Gastroesophageal sphincter (tissue), 3 donors: ENCODE results near the gene SENP5.

Source experiments
- CTCF ChIP-seq, 4 experiments: fragments of 200-600 bp in 2 of 4; fragments of 450-650 bp in 2 of 4; sonication (generic) in 1 of 4; IDR thresholded peaks; one replicate each; pipeline ENCODE4 v1.5.1; 2017 to 2019; ENCODE audit warnings: antibody characterized with exemption in 4 of 4, mild to moderate bottlenecking in 2 of 4, moderate library complexity in 2 of 4
- EP300 ChIP-seq: sonication (generic); formaldehyde crosslinking; IDR thresholded peaks from one replicate; pipeline ENCODE4 v1.6.1; 2017; ENCODE audit warnings: antibody characterized with exemption, mild to moderate bottlenecking
- POLR2A ChIP-seq, 2 donors: fragments of 450-650 bp; IDR thresholded peaks; one replicate each; pipeline ENCODE4 v1.6.1; 2017; ENCODE audit warnings: antibody characterized with exemption in 2 of 2, mild to moderate bottlenecking in 2 of 2, moderate library complexity in 1 of 2
- POLR2AphosphoS5 ChIP-seq: sonication (generic); formaldehyde crosslinking; IDR thresholded peaks from one replicate; pipeline ENCODE4 v1.6.1; 2017; ENCODE audit warnings: antibody characterized with exemption

DNA sequence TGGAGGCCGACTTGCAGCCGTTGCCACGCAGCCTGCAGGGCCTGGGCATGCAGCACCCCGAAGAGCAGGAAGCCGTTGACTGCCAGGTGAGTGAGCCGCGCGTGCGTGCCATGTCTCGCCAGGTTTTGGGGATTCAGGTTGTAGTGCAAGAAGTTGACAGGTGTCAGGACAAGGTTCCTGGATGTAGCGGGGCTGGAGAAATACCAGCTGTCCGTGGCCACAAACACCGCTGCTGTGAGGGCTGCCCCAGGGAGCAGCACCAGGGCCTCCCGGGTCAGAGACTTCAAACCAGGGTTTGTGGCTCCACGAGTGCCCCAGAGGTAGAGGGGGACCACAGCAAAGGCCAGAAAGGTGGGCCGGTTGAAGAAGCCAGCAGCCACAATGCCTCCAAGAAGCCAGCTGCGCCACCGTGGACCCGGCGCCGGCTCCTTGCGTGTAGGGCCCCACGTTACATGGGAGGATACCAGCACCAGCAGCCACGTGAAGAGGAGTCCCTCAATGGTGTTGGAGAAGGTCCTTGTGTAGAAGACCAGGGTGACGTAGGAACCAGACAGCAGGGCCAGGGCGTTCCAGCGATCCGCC lies 80.2 kb downstream of the SENP5 start:
- no peak for TF ChIP-seq CTCF (IDR thresholded peaks at IDR 0.05)
- no peak for TF ChIP-seq POLR2A (IDR thresholded peaks at IDR 0.05)
- TF ChIP-seq POLR2AphosphoS5: no peak
- no peak for TF ChIP-seq EP300
